Transverse colon (tissue), 4 donors: ENCODE results near the gene TBC1D8. TPM values are rescaled to one million over a fixed set of nuclear protein-coding genes. Genes with fewer than 3 reads are reported as not detected.

Experiments
- DNase-seq: peaks from one replicate; pipeline ENCODE4 v3.0.0-alpha.2; 2019
- H3K27ac ChIP-seq, 4 donors: fragments of 200-600 bp; sonication (generic); 2 replicates each; pipeline ENCODE4 v1.5.1; 2016 to 2018; ENCODE audit warnings: inconsistent platforms in 4 of 4
- H3K27me3 ChIP-seq: fragments of 200-600 bp; sonication (generic); 2 replicates; pipeline ENCODE4 v1.5.1; 2017; ENCODE audit warnings: inconsistent platforms
- H3K36me3 ChIP-seq, 4 donors: fragments of 200-600 bp; sonication (generic); 2 replicates each; pipeline ENCODE4 v1.5.1; 2017 to 2019; ENCODE audit warnings: inconsistent platforms in 4 of 4
- H3K4me1 ChIP-seq, 4 donors: fragments of 200-600 bp; sonication (generic); 2 replicates each; pipeline ENCODE4 v1.5.1; 2017 to 2020; ENCODE audit warnings: inconsistent platforms in 4 of 4
- H3K4me3 ChIP-seq, 4 donors: fragments of 200-600 bp; sonication (generic); 1 replicate in 1 of 4; 2 replicates in 3 of 4; pipeline versions ENCODE4 v1.5.1 to v1.6.1; 2017 to 2019; ENCODE audit warnings: inconsistent platforms in 4 of 4
- H3K9me3 ChIP-seq, 2 donors: fragments of 200-600 bp; sonication (generic); 2 replicates each; pipeline ENCODE4 v1.5.1; 2017 to 2019; ENCODE audit warnings: inconsistent platforms in 2 of 2
- EP300 ChIP-seq: sonication (generic); formaldehyde crosslinking; IDR thresholded peaks from one replicate; pipeline ENCODE4 v1.6.1; 2017; ENCODE audit warnings: antibody characterized with exemption, low read depth
- POLR2A ChIP-seq: fragments of 450-650 bp; IDR thresholded peaks from one replicate; pipeline ENCODE4 v1.6.1; 2016; ENCODE audit warnings: antibody characterized with exemption, mild to moderate bottlenecking, moderate library complexity
- POLR2AphosphoS5 ChIP-seq, 3 donors: sonication (generic); formaldehyde crosslinking; IDR thresholded peaks; one replicate each; pipeline ENCODE4 v1.6.1; 2016; ENCODE audit warnings: antibody characterized with exemption in 3 of 3
- WGBS, 2 donors: methylation state at CpG; one replicate each; pipeline ENCODE4 v1.1.5; 2018; ENCODE audit warnings: low coverage in 1 of 2; 5-methylcytosine and 5-hydroxymethylcytosine counted together
- in situ Hi-C, 4 donors: fragments of 200-750 bp; cut with MboI; loops; one replicate each; pipeline versions ENCODE4 v1.15.0 to v1.15.1; 2017; ENCODE audit warnings: low sequenced_read_pairs in 3 of 4, low pct_ligation_motif_present in 1 of 4, low pct_unique_long_range_greater_than_20kb in 1 of 4
- intact Hi-C: fragments of 100-400 bp; cut with DNase I; formaldehyde crosslinking; loops from one replicate; pipeline ENCODE4 v1.15.1; 2023; ENCODE audit warnings: low total_unique reads
- total RNA-seq, 4 donors: library from RNA; depleted of rRNA; stranded (reverse); fragments of >200 nt; gene quantifications; one replicate each; pipeline ENCODE4 v1.1.0, GENCODE V29; 2016
- TF ChIP-seq, protein P1 (sequence below), 5 experiments: fragments of 200-600 bp in 3 of 5; fragments of 450-650 bp in 2 of 5; sonication (generic) in 3 of 5; IDR thresholded peaks; 1 replicate in 2 of 5; 2 replicates in 3 of 5; pipeline ENCODE4 v1.5.1; 2016 to 2017; ENCODE audit warnings: antibody characterized with exemption in 5 of 5, inconsistent platforms in 3 of 5, mild to moderate bottlenecking in 2 of 5, moderate library complexity in 1 of 5

The TBC1D8 gene
- total RNA-seq, 4 donors from 2014 or later = 26.5 to 232 (median 88.4) TPM

DNA sequence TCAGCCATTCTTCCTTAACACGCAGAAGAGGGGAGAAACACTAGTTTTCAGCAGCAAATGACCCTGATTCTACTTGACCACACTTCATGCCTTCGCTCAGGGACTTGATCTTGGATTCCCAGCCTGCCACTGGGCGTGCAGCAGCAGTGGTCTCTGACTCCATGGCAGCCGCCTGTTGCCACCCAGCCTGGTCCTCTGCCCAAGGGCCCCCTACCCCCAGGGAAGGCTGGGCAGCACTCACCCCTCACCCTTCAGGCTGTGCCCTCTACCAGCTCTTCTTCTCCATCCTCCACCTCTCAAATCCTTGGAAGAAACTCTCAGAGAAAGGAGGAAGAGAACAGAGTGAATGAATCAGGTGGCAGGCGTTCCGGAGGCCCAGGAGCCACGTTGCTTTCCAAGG is 181.2 kb downstream of the TBC1D8 start:
- DNase-seq = no peak
- TF ChIP-seq, protein P1, sequence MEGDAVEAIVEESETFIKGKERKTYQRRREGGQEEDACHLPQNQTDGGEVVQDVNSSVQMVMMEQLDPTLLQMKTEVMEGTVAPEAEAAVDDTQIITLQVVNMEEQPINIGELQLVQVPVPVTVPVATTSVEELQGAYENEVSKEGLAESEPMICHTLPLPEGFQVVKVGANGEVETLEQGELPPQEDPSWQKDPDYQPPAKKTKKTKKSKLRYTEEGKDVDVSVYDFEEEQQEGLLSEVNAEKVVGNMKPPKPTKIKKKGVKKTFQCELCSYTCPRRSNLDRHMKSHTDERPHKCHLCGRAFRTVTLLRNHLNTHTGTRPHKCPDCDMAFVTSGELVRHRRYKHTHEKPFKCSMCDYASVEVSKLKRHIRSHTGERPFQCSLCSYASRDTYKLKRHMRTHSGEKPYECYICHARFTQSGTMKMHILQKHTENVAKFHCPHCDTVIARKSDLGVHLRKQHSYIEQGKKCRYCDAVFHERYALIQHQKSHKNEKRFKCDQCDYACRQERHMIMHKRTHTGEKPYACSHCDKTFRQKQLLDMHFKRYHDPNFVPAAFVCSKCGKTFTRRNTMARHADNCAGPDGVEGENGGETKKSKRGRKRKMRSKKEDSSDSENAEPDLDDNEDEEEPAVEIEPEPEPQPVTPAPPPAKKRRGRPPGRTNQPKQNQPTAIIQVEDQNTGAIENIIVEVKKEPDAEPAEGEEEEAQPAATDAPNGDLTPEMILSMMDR (IDR thresholded peaks at IDR 0.05) = no peak
- TF ChIP-seq POLR2AphosphoS5 (IDR thresholded peaks at IDR 0.05) (no peak), POLR2A (no peak), EP300 (no peak)
- intact Hi-C loops (loop anchor here (10.0 kb wide), 1 partner anchor 85 kb away; no protein-coding TSS in a partner anchor), in situ Hi-C loops (no loop called here)
- H3K4me3 ChIP-seq = no peak overlapping the region
- no peaks in the 10 kb centered on the region for H3K4me1 ChIP-seq
- H3K36me3 ChIP-seq = peaks cover 0 to 4% (median 0%) of the 10 kb centered on the region in 4 donors
- H3K27ac ChIP-seq = no peak overlapping the region
- H3K27me3 ChIP-seq = no peaks in the 10 kb centered on the region
- 83% methylated on average over 7 of the region's 7 CpGs; no CpG with 5 or more reads in 1 of the 2 donors for WGBS, 2 donors
- no peaks in the 10 kb centered on the region for H3K9me3 ChIP-seq

DNA sequence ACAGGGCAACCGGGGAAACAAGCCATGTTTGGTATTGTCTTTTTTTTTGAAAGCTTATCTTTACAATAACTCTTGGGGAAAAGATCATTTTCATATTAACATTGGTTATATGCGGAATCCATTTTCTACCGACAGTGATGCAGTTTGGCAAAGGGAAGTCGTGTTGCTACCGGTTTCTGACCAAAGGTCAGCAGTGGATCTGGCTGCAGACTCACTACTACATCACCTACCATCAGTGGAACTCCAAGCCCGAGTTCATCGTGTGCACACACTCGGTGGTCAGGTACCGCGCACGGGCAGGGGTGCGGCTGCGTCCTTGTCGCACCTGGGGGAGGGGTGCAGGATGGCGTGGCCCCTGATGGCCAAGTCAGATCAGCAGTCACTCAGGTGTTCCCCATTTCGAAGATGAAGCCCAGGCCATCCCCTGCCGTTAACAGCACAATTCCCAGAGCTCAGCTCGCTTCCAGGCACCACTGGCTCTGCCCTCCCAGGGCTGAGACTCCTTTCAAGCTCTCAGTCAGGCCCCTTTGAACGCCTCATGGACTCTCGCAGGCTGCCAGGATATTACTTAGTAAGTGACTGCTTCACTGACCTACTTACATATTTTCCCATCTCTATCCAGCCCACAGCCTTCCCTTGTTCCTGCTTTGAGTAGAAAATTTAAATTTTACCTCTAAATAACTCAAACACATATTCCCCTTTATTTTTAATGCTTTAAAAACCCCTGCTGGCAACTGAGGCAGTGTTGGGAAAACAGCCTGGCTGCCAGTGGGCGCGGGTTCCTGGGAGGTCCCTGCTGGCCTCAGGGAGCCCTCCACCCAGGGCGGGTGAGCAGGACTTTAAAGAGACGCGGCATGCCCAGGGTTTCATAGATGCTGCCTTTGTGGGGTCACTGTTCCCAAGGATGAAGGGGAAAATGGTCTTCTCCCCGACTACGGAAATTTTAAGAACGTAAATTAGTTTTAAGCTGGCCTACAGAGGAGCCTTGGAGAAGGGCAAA is 182.7 kb downstream of the TBC1D8 start:
- no peaks in the 10 kb centered on the region for H3K4me1 ChIP-seq
- DNase-seq = no peak
- TF ChIP-seq EP300 = no peak
- no peak for TF ChIP-seq POLR2AphosphoS5 (IDR thresholded peaks at IDR 0.05)
- TF ChIP-seq POLR2A = no peak
- H3K9me3 ChIP-seq = no peaks in the 10 kb centered on the region
- in situ Hi-C loops (no loop called here), intact Hi-C loops (no loop called here)
- H3K27me3 ChIP-seq = no peaks in the 10 kb centered on the region
- no peak overlapping the region for H3K4me3 ChIP-seq
- H3K36me3 ChIP-seq = peaks cover 0 to 4% (median 0%) of the 10 kb centered on the region in 4 donors
- no peak overlapping the region for H3K27ac ChIP-seq
- 88 to 94% methylated on average over 11 to 28 of the region's 28 CpGs for WGBS, 2 donors

DNA sequence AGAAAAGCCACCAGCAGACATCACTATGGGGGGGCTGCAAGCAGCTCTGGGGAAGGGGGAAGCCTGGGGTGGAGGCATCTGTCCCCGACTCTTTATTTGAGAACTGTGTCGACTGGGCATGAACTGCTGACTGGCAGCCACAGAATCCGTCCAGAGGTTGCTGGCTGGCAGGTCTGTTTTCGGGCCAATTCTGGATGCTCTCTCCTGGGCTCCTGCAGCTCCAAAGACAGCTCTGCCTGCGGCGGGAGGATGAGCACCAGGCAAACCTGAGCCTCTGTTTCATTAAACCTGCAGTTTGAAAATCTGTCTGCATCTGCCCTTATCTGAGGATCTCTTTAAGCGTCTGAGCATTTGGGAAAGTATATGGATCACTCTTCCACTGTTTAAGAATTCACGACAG is 183.5 kb downstream of the TBC1D8 start:
- 92 to 95% methylated on average over 4 to 8 of the region's 8 CpGs for WGBS, 2 donors
- in situ Hi-C loops (no loop called here), intact Hi-C loops (no loop called here)
- peaks cover 0 to 4% (median 0%) of the 10 kb centered on the region in 4 donors for H3K36me3 ChIP-seq
- no peak overlapping the region for H3K4me3 ChIP-seq
- H3K27ac ChIP-seq = no peak overlapping the region
- no peaks in the 10 kb centered on the region for H3K27me3 ChIP-seq
- H3K4me1 ChIP-seq = no peaks in the 10 kb centered on the region
- DNase-seq = no peak
- no peaks in the 10 kb centered on the region for H3K9me3 ChIP-seq
- TF ChIP-seq EP300 (no peak), POLR2AphosphoS5 (IDR thresholded peaks at IDR 0.05) (no peak), POLR2A (no peak)

DNA sequence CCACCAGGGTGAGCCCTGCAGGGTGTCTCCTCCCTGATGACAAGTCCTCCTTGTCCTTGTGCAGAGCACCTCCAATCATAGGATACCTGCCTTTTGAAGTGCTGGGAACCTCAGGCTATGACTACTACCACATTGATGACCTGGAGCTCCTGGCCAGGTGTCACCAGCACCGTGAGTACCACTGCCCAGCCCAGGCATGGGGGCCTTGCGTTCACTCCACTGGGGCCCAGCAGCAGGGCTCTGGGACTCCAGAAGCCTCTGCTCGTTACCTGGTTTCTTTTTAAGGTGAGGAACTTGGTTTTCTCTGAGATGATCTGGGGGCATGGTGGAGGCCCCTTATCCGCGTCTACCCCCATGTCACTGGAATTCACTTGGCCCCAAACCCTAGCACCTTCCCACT is 185.6 kb downstream of the TBC1D8 start:
- H3K27ac ChIP-seq = no peak overlapping the region
- intact Hi-C loops = no loop called here
- H3K36me3 ChIP-seq = peaks cover 0 to 4% (median 0%) of the 10 kb centered on the region in 4 donors
- in situ Hi-C loops = no loop called here
- H3K27me3 ChIP-seq = no peaks in the 10 kb centered on the region
- no peaks in the 10 kb centered on the region for H3K4me1 ChIP-seq
- DNase-seq = no peak
- 84 to 92% methylated on average over 2 to 5 of the region's 5 CpGs for WGBS, 2 donors
- no peak overlapping the region for H3K4me3 ChIP-seq
- no peak for TF ChIP-seq POLR2A
- TF ChIP-seq POLR2AphosphoS5 (IDR thresholded peaks at IDR 0.05) = no peak
- TF ChIP-seq, protein P1 (IDR thresholded peaks at IDR 0.05) = no peak
- TF ChIP-seq EP300 = no peak
- no peaks in the 10 kb centered on the region for H3K9me3 ChIP-seq

DNA sequence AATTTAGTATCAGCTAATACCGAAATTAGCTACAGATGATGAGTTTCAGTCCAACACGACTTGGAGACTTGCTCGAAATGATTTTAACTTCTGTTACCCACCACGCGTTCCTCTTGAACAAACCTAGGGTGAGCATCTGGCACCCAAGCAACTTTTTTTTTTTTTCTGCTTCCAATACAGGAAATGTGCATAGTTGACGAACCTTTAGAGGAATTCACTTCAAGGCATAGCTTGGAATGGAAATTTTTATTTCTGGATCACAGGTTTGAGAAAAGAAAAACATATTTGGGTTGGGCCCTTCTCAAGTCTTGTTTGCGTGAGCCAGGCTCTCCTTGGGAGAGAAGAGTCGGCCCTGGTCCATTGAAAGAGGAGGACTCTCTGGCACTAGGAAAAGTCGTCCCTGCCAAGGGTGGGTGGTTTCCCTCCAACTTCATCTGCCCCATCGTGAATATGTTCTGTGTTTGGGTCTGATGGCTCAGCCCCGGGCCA is 186.5 kb downstream of the TBC1D8 start:
- Histone ChIP-seq H3K27me3 (no peaks in the 10 kb centered on the region), H3K9me3 (no peaks in the 10 kb centered on the region), H3K36me3 (peaks cover 0 to 4% (median 0%) of the 10 kb centered on the region in 4 donors), H3K27ac (no peak overlapping the region), H3K4me1 (no peaks in the 10 kb centered on the region), H3K4me3 (no peak overlapping the region)
- TF ChIP-seq, protein P1 (IDR thresholded peaks at IDR 0.05) = no peak
- no peak for TF ChIP-seq POLR2AphosphoS5 (IDR thresholded peaks at IDR 0.05)
- TF ChIP-seq POLR2A = no peak
- TF ChIP-seq EP300 = no peak
- intact Hi-C loops (no loop called here), in situ Hi-C loops (no loop called here)
- WGBS, 2 donors = 84 to 87% methylated on average over 3 to 11 of the region's 11 CpGs
- DNase-seq = no peak
